Activated CD4-positive, alpha-beta T cell treated with anti-CD3 and anti-CD28 coated beads for 48 hours (primary cell): ENCODE data around the gene CNPY4.
A peak's percentile ranks its signal among the peaks of the same experiment; 100 is the strongest.
"Not testable (repeated sequence)": the region's sequence is repeated elsewhere in the genome, so short reads cannot be mapped to it uniquely, and the experiment has no call there.

ENCODE experiments used
- DNase-seq: peaks from one replicate; pipeline ENCODE4 v3.0.0-alpha.2; 2020

CNPY4 gene

GRCh38 chr7:100119970-100120732 is 717 bp downstream of the CNPY4 start:
- DNase-seq, result peak; percentile 83

GRCh38 chr7:100120733-100121036 is 1.3 kb downstream of the CNPY4 start:
- DNase-seq, result no peak

- no peak for DNase-seq
These were observed 2.6 kb downstream of the CNPY4 start for GRCh38 chr7:100122067-100122466.

- no peak for DNase-seq
These were observed 3.1 kb downstream of the CNPY4 start for GRCh38 chr7:100122568-100122967.

- DNase-seq, result no peak
These were observed 5.1 kb downstream of the CNPY4 start for GRCh38 chr7:100124301-100125230.

GRCh38 chr7:100126239-100126930 is 7.0 kb downstream of the CNPY4 start:
- no peak for DNase-seq

- DNase-seq, result peak; percentile 95
These were observed 7.8 kb downstream of the CNPY4 start, which contains the start of gene MBLAC1 for GRCh38 chr7:100126931-100127865. Gene MBLAC1 (plus strand): TSS chr7:100126967. CDS start chr7:100127396, 429 bp downstream.

GRCh38 chr7:100127866-100128636 is 8.6 kb downstream of the CNPY4 start:
- DNase-seq, result peak; percentile 45

GRCh38 chr7:100128637-100128963 is 9.2 kb downstream of the CNPY4 start:
- no peak for DNase-seq

- not testable (repeated sequence) for DNase-seq
These were observed 10.8 kb downstream of the CNPY4 start for GRCh38 chr7:100130220-100130607.

- DNase-seq, result peak; percentile 90
These were observed 11.4 kb downstream of the CNPY4 start for GRCh38 chr7:100130608-100131453.

- no peak for DNase-seq
These were observed 12.7 kb downstream of the CNPY4 start for GRCh38 chr7:100132126-100132525.

GRCh38 chr7:100132697-100133151 is 13.3 kb downstream of the CNPY4 start:
- peak; percentile 75 for DNase-seq

- no peak for DNase-seq
These were observed 18.7 kb downstream of the CNPY4 start for GRCh38 chr7:100137851-100138760.

GRCh38 chr7:100141555-100141949 is 22.1 kb downstream of the CNPY4 start:
- no peak for DNase-seq

- DNase-seq, result no peak
These were observed 23.0 kb downstream of the CNPY4 start for GRCh38 chr7:100142461-100142860.

- DNase-seq, result not testable (repeated sequence)
These were observed 26.9 kb downstream of the CNPY4 start for GRCh38 chr7:100146350-100146749.

GRCh38 chr7:100147278-100147677 is 27.8 kb downstream of the CNPY4 start:
- DNase-seq, result no peak

GRCh38 chr7:100148225-100148558 is 28.8 kb downstream of the CNPY4 start:
- no peak for DNase-seq
